ENCODE measurements around the gene ZNF576.
"Not testable (repeated sequence)": the region's sequence is repeated elsewhere in the genome, so short reads cannot be mapped to it uniquely, and the experiment has no call there.

The ZNF576 gene

GRCh38 chr19:43575156-43575950 lies 21.0 kb upstream of the ZNF576 start, which contains the start of the genes PINLYP and XRCC1:
TSS of gene PINLYP (plus strand) at chr19:43575801. CDS start at chr19:43577192, 1,391 bp downstream.
TSS of gene XRCC1 (minus strand) at chr19:43575527. CDS start at chr19:43575458, 69 bp downstream.
- peak; percentile 100 for DNase-seq

- no peak for DNase-seq
Measured at GRCh38 chr19:43575955-43576878, 20.2 kb upstream of the ZNF576 start.

- no peak for DNase-seq
Measured at GRCh38 chr19:43578787-43579186, 17.6 kb upstream of the ZNF576 start.

GRCh38 chr19:43581467-43581866 lies 14.9 kb upstream of the ZNF576 start:
- DNase-seq, result peak; percentile 65

- no peak for DNase-seq
Measured at GRCh38 chr19:43582495-43582894, 13.9 kb upstream of the ZNF576 start.

- no peak for DNase-seq
Measured at GRCh38 chr19:43584484-43584883, 11.9 kb upstream of the ZNF576 start.

GRCh38 chr19:43586346-43586745 lies 10.0 kb upstream of the ZNF576 start:
- DNase-seq, result no peak

- DNase-seq, result not testable (repeated sequence)
Measured at GRCh38 chr19:43587029-43587428, 9.4 kb upstream of the ZNF576 start.

- DNase-seq, result no peak
Measured at GRCh38 chr19:43589277-43589676, 7.1 kb upstream of the ZNF576 start.

GRCh38 chr19:43589678-43590077 lies 6.7 kb upstream of the ZNF576 start:
- DNase-seq, result no peak

- DNase-seq, result no peak
Measured at GRCh38 chr19:43591904-43592772, 4.3 kb upstream of the ZNF576 start.

- no peak for DNase-seq
Measured at GRCh38 chr19:43592800-43593350, 3.5 kb upstream of the ZNF576 start.

- DNase-seq, result no peak
Measured at GRCh38 chr19:43594081-43594697, 2.2 kb upstream of the ZNF576 start.

GRCh38 chr19:43594710-43595604 lies 1.4 kb upstream of the ZNF576 start:
- peak; percentile 91 for DNase-seq

GRCh38 chr19:43595605-43595998 lies 793 bp upstream of the ZNF576 start:
- DNase-seq, result no peak

- peak; percentile 38 for DNase-seq
Measured at GRCh38 chr19:43596842-43597461, 557 bp downstream of the ZNF576 start.

GRCh38 chr19:43597876-43598275 lies 1.5 kb downstream of the ZNF576 start:
- DNase-seq, result peak; percentile 69

GRCh38 chr19:43598445-43599240 lies 2.2 kb downstream of the ZNF576 start:
- no peak for DNase-seq

GRCh38 chr19:43599635-43600295 lies 3.4 kb downstream of the ZNF576 start:
- no peak for DNase-seq

All from hematopoietic multipotent progenitor cell treated with erythropoietin and hydrocortisone succinate and interleukin-3 and kit ligand, for 4 days (in vitro differentiated cells).